Measurements from ENCODE around the gene EIF2S2. TPM values are rescaled to one million over a fixed set of nuclear protein-coding genes. Genes with fewer than 3 reads are reported as not detected.
A peak's percentile ranks its signal among the peaks of the same experiment; 100 is the strongest.

The EIF2S2 gene
- total and polyA plus RNA-seq, 8 donors, result 14.3 to 52.3 (median 24.9) TPM

- H3K27me3 ChIP-seq, result no peaks in the 10 kb centered on the region
- FAIRE-seq (no peak), ATAC-seq (no peak), DNase-seq (peak in 1 of 6 donors; percentile 55)
- H3K4me1 ChIP-seq, result no peaks in the 10 kb centered on the region
- no peak for TF ChIP-seq CTCF (IDR thresholded peaks at IDR 0.05)
- 87 to 91% methylated on average over 43 of the region's 43 CpGs for WGBS, 2 donors
- no peaks in the 10 kb centered on the region for H3K36me3 ChIP-seq
- no peak overlapping the region for H3K4me3 ChIP-seq
- H3K9me3 ChIP-seq, result no peaks in the 10 kb centered on the region
- intact Hi-C loops (cut with DNase I), result no loop called here
- no peak overlapping the region for H3K27ac ChIP-seq
These were observed 10.4 kb upstream of the EIF2S2 start for GRCh38 chr20:34122274-34122980.

GRCh38 chr20:34120213-34120612 is 8.2 kb upstream of the EIF2S2 start:
- intact Hi-C loops (cut with DNase I), result no loop called here
- no peaks in the 10 kb centered on the region for H3K27me3 ChIP-seq
- WGBS, 2 donors, result 79 to 82% methylated on average over 2 of the region's 2 CpGs
- FAIRE-seq, result no peak
- no peaks in the 10 kb centered on the region for H3K9me3 ChIP-seq
- no peaks in the 10 kb centered on the region for H3K36me3 ChIP-seq
- no peak overlapping the region for H3K4me3 ChIP-seq
- DNase-seq, result no peak
- H3K27ac ChIP-seq, result no peak overlapping the region
- no peak for ATAC-seq
- no peaks in the 10 kb centered on the region for H3K4me1 ChIP-seq
- TF ChIP-seq CTCF (IDR thresholded peaks at IDR 0.05), result no peak

DNA sequence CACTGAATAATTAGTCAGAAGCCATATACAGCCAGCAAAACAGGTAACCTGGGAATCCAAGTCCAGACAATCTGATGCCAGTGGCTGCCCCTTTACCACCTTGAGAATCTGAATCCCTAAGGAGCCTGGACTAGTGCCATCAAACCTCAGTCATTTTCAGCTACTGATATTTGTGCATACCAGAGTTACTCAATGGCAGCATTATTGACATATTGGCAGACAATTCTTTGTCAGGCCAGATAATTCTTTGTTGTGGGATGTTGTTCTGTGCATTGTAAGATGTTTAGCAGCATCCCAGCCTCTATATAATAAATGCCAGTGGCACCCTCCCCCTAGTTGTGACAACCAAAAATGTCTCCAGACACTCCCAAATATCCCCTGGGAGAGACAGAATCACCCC is 3.2 kb upstream of the EIF2S2 start:
- DNase-seq, result no peak
- H3K4me3 ChIP-seq, result no peak overlapping the region
- peaks cover 1 to 5% (median 3%) of the 10 kb centered on the region in 3 donors for H3K4me1 ChIP-seq
- ATAC-seq, result no peak
- no peaks in the 10 kb centered on the region for H3K27me3 ChIP-seq
- H3K9me3 ChIP-seq, result no peaks in the 10 kb centered on the region
- no peak for TF ChIP-seq CTCF (IDR thresholded peaks at IDR 0.05)
- H3K36me3 ChIP-seq, result no peaks in the 10 kb centered on the region
- H3K27ac ChIP-seq, result no peak overlapping the region
- FAIRE-seq, result no peak
- intact Hi-C loops (cut with DNase I), result no loop called here

DNA sequence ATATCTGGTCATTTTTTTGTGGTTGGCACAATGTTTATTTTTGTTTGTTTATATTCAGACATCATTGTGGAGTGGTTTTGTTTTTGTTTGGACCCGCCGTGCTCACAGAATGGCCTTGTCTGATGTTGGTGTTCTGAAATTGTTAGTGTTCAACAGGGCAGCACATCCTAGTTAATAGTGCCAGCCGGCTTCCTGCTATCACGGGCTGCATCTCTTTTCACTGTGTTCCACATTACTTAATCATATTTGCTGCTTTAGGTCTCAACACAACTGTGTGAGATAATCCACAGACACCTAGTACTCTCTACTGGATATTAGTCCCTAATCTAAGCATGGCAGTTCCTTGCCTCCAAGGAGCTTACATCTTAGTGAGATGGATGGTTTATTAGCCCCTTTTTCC is 2.8 kb upstream of the EIF2S2 start:
- H3K27ac ChIP-seq, result no peak overlapping the region
- ATAC-seq (no peak), DNase-seq (no peak), FAIRE-seq (no peak)
- H3K9me3 ChIP-seq, result no peaks in the 10 kb centered on the region
- WGBS, 2 donors, result 84 to 89% methylated on average over 4 of the region's 4 CpGs
- intact Hi-C loops (cut with DNase I), result no loop called here
- no peak overlapping the region for H3K4me3 ChIP-seq
- peaks cover 6 to 7% (median 6%) of the 10 kb centered on the region in 3 donors for H3K4me1 ChIP-seq
- TF ChIP-seq CTCF (IDR thresholded peaks at IDR 0.05), result no peak
- no peaks in the 10 kb centered on the region for H3K27me3 ChIP-seq
- H3K36me3 ChIP-seq, result no peaks in the 10 kb centered on the region

DNA sequence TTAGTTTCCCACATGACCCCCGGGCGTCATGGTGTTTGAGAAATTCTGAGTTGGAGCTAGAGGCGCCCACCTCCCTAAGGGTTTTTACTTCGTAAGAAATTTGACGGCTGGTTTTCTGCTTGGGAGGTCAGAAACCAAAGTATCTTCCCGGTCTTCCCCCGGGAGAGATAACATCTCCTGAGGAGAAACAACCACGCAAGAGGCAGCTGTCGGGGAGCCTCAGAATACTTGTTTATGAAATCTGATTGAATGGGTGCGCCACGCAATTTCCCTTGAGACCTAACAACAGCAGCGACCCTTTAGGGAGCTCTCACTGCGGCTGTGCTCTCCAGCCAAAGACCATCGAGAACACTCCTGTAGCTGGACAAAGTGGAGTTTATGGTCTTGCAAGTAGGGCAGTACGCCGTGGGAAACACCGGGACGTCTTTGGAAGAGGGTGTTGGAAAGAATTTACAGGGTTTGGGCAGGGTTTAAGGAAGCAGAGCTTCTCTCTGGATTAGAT is 608 bp upstream of the EIF2S2 start:
- Histone ChIP-seq H3K36me3 (no peaks in the 10 kb centered on the region), H3K9me3 (no peaks in the 10 kb centered on the region), H3K4me1 (peaks cover 11 to 28% (median 20%) of the 10 kb centered on the region in 3 donors), H3K27me3 (no peaks in the 10 kb centered on the region), H3K4me3 (peak overlapping the region; percentile 3 to 98 (median 85)), H3K27ac (peak overlapping the region; percentile 53 to 98 (median 92))
- FAIRE-seq (no peak), ATAC-seq (peak in 3 of 4 donors; percentile 1 to 20 (median 13)), DNase-seq (peak in 2 of 6 donors; percentile 36 to 48)
- 0 to 2% methylated on average over 18 of the region's 18 CpGs for WGBS, 2 donors
- intact Hi-C loops (cut with DNase I), result no loop called here
- no peak for TF ChIP-seq CTCF (IDR thresholded peaks at IDR 0.05)

Measured in pancreas (tissue), 10 donors.